HCEC 1CT (cell line): ENCODE measurements around the gene ZC3HAV1.
"Not testable (repeated sequence)": the region's sequence is repeated elsewhere in the genome, so short reads cannot be mapped to it uniquely, and the experiment has no call there.

Experiments
- DNase-seq: peaks from one replicate; pipeline ENCODE4 v3.0.0-alpha.2; 2017

The ZC3HAV1 gene

DNA sequence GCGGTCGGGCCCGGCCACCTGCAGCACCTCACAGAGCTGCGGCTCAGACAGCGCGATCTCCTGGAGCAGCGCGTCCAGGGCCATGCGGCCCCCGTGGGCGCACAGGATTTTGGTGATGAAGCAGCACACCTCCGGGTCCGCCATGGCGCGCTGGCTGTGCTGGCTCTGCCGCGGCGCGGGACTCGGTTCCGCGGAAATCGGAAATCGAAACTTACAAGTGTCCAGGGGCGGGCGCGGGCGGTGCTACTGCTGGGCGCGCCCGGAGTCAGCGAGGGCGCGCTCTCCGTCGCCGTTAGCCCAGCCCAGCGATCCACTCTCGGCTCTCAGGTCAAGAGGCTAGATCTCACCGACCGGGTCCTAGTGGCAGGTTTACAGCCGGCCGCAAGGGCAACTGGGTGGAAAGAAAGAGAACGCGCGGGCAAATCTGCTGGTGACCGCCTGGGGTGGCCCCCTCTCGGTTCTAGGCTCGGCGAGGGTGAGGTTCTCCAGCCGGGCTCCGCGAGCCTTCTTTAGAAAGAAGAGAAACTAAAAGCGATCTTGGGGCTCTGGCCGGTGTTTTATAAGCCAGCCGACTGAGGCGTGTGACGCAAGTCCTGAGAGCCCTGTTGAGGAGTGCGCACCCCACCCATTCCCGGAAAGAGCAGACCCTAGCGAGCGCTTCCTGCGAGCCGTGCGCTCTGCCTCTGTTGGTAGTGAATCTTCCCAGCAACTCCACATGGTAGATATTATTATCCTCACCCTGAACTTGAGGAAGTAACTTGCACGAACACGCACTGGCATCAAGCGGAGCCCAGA, at the start of gene ZC3HAV1:
ZC3HAV1 (minus strand) TSS at position 533 of the 795 bp plus-strand sequence; CDS start at position 144, 389 bp downstream.
- DNase-seq: peak; percentile 83

DNA sequence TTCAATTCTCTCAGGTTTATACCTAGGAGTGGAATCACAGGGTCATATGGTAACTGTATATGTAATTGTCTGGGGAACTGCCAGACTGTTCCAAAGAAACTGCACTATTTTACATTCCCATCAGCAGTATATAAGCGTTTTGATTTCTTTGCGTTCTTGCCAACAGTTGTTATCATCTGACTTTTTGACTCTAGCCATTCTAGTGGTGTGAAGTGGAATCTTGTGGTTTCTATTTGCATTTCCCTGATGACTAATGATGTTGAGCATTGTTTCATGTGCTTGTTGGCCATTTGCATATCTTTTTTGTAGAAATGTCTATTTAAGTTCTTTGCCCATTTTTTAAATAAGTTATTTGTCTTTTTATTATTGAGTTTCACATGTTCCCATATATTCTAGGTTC, 44.3 kb upstream of the ZC3HAV1 start:
- DNase-seq: peak; percentile 61

DNA sequence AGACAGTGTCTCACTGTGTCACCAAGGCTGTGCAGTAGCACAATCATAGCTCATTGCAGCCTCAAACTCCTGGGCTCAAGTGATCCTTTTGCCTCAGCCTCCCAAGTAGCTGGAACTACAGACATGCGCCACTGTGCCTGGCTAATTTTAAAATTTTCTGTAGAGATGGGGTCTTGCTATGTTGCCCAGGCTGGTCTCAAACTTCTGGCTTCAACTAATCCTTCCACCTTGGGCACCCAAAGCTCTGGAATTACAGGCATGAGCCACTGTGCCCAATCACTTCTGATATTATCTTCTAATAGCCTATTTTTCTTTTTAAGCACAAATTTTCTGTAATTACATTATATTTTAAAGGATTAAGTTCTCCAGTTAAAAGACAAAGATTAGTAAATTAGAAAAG, 42.6 kb upstream of the ZC3HAV1 start:
- no peak for DNase-seq

DNA sequence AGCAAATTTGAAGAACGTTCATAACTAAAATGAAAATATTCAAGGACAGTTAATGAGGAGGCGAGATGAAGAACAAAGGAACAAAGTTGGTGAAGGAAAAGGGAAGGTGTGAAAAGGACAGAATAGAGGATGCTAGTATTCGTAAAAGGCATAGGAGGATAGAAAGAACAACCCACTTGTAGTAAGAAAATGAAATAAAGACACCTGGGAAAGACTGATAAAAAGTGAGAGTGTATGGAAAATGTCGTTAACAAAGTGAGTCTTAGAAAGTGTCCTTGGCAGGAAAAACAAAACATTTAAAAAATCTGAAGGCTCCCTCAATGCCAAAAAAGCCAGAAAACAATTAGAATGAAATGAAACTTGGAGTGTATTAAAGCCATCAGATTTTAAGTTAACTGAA, 29.6 kb upstream of the ZC3HAV1 start:
- no peak for DNase-seq

DNA sequence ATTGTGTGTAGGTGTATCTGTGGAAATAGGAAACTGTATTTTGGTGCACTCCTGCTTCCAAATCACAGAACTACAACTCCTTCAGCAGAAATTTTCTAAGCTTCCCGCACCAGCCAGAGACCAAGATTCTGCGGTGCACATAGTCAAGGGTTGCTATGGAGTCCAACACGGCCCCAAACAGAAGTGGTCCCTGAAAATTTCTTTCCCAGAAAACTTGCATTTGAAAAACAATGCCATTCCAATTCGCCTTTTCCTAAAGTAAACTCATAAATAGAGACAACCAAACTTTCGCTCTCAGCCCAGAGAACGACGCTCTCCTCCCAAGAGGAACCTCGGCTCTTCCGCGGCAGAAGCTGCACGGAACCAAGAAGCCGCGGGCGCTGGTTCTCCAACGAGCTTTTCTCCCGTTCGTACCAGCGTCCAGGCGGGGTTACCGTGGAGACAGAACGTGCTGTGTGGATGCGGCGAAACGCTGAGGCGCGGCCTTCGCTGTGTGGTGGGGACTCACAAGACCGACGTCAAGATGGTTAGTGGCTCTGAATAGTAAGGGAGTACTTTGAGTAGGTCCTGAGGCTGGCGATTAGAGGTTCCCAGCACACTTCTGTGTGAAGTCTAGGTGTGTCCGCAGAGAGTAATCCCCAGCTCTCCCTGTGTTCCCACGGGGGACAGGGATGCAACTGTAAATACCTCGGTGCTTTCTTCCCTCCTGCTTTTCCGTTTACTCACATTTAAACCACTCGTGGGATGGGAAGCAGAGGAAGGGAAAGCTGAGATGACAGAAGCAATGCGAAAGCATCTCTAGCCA, 24.0 kb upstream of the ZC3HAV1 start:
- DNase-seq: peak; percentile 80

DNA sequence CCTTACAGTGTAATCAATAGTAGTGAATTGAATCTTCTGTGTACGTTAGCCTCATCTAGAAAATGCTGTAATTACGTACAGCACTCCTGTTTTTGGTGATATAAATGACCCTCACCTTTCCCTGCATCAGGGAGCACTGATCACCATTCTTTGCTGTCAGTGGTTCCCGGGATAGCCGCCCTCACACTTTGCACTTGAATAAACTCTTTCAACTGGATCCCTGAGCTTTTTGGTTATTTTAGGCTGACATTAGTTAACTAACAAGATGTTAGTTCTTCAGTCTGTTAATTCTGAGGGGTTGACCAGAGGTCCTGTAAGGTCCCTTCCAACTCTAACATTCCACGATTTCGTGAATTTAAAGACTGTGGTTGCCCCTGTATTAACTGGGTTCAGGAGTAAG, 23.4 kb upstream of the ZC3HAV1 start:
- no peak for DNase-seq

DNA sequence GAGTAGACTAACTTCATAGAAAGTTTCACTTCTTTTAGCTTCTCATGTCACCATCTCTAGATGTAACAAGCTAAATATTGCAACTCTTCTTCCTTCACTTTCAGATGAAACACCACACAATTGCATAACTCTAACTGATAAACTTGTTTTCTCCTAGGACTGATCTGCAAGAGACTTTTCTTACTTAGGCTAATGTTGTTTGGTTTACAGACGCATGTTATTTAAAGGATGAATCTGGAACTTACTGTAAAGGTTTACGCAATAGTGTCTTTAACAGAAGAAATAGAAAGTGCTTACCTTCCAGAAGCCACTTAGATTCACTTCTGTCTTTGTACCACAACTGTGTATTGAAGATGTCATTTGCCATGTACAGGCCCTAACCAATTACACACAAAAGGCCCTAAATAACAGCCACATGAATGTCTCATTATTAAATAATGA, 22.1 kb upstream of the ZC3HAV1 start:
- DNase-seq: no peak

DNA sequence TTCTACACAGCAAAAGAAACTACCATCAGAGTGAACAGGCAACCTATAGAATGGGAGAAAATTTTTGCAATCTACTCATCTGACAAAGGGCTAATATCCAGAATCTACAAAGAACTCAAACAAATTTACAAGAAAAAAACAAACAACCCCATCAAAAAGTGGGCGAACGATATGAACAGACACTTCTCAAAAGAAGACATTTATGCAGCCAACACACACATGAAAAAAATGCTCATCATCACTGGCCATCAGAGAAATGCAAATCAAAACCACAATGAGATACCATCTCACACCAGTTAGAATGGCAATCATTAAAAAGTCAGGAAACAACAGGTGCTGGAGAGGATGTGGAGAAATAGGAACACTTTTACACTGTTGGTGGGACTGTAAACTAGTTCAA, 20.3 kb upstream of the ZC3HAV1 start:
- not testable (repeated sequence) for DNase-seq

DNA sequence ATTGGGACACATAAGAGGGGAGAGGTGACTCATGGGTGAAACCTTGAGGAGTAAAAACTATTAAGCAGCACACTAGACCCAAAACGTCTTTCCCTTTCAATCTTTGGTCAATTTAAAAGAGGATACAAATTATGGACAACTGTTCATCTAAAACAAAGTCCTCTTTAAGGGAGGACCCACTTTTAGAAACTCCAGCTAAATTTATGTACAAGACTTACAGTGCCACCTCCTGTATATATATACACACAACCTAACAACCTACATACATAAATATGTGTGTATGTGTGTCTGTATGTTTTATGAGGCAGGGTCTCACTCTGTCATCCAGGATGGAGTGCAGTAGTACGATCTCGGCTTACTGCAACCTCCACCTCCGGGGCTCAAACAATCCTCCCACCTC, 18.1 kb upstream of the ZC3HAV1 start:
- DNase-seq: no peak

DNA sequence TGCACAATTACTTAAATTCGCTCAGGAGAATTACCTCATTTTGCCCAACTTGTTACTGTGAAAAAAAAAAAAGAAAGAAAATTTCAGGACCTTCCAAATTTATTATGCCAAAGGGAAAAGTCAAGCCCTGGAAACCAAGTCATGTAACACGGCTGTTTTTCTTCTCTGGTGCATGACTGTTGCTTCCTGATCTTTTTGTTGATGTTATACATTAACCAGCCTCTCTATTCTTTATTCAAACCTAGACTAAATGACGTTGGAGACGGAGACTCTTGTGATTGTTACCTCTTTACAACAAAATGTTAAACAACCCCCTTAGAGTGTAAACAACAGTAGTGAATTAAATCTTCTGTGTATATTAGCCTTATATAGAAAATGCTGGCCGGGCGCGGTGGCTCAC, 16.1 kb upstream of the ZC3HAV1 start:
- no peak for DNase-seq

DNA sequence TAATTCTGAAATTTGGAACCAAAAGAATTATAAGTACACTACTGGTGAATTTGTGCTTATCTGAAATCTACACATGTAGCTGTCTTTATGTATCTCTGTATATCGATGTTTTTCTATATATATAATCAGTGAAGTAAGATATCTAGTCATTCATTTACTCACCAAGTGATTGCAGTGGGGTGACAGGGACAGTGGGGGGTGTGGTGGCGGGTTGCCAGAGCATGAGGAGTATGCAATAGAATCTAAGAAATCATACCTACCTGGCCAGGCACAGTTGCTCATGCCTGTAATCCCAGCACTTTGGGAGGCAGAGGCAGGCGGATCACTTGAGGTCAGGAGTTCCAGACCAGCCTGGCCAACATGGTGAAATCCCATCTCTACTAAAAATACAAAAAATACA, 15.5 kb upstream of the ZC3HAV1 start:
- not testable (repeated sequence) for DNase-seq

DNA sequence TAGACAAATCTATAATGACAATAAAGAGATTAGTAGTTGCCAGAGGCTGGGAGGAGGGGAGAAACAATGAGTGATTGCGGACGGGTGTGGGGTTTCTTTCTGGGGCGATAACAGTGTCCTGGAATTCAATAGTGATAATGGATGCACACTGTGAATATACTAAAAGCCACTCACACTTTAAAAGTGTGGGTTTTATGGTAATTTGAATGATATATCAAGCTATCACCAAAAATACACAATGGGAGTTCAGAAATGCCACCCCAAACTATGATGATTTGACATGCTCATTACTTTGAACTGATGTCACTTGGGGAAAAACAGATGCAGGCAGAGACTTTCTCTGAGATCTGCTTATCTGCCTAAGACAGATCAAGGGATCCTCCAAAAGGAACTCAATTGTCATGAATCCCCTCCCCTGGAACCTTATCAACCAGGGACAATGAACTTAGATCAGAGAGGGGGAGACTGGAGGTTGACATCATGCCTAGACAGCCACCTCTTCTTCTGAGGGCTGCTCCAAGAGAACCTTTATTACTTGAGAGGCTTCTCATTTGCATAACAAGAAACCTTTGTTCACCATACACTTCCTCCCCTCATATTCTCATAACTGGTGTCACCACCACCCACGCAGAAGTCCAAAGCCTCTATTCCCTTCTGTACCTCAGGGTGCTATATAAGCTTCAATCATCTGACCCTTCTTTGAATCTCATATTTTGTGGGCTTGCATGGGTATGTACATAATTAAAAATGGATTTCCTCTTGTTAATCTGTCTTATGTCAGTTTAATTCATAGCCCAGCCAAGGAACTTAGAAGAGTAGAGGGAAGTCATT, 14.8 kb upstream of the ZC3HAV1 start:
- no peak for DNase-seq

DNA sequence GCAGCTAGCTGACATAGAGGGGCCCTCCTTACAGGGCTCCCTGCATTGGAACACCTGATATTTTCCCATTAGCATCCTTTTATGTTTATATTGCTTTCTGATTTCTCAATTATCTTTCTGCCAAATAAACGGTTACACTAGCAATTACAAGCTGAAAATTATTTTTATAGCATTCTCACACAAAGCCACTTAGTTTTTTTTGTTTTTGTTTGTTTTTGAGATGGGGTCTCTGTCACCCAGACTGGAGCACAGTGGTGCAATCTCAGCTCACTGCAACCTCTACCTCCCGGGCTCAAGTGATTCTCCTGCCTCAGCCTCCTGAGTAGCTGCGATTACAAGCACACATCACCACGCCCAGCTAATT, 9.9 kb upstream of the ZC3HAV1 start:
- DNase-seq: no peak

DNA sequence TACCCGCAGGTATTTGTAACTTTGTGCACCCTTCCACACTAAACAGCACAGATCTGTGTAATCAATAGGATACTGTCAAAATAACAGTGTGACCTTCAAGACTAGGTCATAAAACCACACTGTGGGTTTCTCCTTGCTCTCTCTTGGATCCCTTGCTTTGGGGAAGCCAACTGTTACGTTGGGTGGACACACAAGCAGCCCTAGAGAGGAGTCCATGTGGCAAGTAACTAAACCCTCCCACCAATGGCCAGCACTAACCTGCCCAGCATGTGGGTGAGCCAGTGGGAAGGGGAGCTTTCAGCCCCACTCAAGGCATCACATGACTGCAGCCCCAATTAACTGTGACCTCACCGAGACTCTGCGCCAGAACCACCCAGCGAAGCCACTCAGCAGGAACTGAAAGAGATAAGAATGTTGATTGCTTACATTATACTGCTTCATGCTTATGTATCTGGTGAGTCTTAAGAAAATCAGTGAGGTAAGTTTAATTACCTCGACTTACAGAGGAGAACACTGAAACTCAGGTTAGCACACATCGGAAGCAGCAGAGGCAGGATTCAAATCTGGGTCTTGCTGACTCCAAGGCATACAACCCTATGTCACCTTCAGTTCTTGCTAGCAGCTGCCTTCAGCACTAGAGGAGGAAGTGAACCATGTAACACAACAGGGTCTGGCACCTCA, 9.4 kb upstream of the ZC3HAV1 start:
- no peak for DNase-seq

DNA sequence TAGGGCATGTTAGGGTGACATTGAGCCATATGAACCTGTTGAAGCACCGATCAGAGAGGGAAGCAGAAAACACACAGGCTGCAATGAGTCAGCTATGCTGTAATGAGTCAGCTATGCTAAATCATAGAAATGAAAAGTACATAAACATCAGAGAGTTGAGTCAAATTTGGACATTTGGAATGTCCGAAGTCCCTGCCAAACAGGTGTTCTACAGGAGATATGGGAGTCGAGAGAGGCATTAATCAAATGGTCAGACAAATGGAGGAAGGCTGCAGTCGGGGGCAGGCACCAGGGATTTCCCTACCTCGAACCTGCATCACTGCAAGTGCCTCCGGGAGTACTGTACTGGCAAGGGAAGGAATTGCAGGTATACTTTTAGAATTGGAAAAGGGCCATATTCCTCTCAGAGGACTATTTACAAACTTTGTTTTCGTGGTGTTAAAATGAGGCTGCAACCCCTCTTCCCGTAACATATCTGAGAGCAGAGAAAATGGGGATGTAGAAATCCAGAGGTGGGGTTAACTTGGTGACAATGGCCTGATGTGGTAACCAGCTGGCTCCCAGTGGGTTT, 8.8 kb upstream of the ZC3HAV1 start:
- DNase-seq: peak; percentile 80

DNA sequence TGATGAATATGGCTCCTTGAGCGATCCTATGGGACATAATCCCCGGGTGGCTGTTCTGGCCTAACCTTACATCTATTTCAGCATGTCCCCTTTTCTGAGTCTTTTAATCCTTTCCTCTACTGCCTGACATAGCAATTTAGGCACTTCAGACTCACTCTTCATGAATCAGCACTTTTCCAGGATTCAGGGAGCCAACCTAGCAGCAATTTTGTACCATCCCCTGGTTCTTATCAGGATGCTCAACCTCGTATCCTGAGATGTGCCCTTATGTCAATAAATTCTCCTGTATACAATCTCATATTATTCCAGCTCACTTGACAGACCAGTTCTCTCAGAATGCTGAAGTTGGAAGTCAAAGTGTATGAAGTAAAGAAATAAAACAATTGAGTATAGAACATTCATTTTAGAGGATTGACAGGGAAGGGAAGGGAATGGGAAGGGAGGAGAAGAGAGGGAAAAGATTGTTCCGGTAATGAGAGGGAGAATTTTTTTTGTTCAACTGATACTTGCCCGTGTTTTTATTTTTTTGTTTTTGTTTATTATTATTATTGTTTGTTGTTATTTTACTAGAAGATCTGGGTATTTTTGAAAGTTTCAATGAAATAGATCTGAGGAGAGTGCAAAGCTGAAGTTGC, 8.2 kb upstream of the ZC3HAV1 start:
- DNase-seq: no peak

DNA sequence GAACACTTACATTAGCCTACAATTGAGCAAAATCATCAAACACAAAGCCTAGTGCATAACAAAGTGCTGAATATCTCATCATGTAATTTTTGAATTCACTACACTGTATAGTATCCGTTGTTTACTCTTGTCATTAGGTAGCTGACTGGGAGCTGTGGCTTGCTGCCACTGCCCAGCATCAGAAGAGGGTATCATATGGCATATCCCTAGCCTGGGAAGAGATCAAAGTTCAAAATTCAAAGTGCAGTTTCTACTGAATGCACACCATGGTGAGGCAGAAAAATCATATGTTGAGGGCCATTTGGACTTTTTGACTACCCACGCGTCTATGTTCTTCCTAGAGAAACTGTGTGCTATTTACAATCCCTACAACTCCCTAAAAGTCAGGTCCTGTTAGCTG, 7.5 kb upstream of the ZC3HAV1 start:
- no peak for DNase-seq

DNA sequence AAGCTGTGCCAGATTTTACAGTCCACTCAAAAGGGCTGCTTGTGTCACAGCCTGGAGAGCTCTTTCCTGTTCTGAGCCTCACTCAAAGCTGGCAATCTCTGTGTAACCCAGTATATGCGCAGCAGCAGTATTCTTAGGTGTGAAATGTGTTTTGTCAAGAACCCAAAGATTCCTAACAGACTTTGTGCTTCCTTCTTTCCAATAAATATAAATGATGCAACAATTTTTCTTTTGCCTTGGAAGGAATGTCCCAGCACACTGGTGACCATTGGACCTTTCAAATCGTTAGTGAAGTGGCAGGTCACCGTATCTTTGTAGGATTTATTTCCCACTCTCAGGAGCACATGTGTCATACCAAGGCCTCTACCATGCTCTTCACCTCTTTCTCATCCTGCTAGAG, 5.6 kb upstream of the ZC3HAV1 start:
- no peak for DNase-seq

DNA sequence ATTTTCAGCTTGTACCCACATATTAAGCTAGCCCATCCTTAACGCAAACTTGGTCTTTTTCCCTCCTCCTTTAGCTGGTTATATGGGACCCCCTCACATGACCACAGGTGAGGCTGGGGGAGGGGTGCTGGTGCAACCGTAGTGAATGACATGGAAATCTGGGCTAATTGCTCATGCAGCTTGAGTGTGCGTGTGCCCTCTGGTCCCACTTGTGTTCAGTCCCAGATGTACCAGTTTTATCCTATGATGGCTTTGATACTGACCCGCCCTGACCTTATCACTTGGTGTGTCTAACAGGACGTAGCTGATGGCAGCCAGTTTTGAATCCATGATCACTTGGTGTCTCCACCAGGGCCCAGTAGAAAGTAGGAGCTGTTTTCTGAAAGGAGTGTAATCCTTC, 5.1 kb upstream of the ZC3HAV1 start:
- no peak for DNase-seq

DNA sequence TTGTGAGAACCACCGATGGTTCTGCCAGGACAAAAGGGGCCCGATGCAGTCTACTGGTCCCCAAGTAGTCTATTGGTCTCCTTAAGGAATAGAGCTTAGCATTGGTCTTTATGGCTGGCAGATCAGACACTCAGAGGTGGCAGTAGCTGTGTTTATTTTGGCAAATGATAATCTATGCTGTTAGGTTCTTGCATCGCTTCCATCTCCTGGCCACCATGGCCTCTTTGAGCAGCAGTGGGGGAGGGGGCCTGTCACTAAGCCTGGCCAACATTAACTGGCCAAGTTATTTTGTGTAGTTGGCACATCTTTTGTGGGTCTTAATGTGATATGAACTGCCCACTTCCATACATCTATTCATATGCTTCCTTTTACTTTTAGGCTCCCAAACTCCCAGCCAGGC, 4.5 kb upstream of the ZC3HAV1 start:
- DNase-seq: no peak

DNA sequence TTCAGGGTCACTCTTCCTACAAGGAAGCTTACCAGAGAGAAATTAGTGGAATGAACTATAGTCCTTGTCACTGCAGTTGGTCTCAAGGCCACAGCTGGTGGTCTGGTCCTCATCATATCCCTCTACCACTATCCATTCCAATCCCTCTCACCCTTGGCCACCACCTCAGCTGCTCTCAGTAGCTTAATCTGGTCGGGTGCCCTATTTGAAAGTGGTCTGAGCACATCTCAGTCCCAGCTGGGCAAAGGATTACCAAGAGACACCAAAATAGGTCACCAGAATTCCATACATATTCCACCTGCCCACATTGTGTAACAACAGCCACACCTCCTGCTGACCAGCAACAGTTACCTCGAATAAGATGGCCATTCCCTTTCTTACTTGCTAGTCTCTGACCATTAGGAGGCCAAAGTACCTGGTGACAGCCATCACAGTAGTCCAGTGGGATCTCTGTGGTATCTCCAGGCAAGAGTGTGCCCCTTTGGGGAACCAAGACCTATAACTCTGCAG, 3.3 kb upstream of the ZC3HAV1 start:
- no peak for DNase-seq

DNA sequence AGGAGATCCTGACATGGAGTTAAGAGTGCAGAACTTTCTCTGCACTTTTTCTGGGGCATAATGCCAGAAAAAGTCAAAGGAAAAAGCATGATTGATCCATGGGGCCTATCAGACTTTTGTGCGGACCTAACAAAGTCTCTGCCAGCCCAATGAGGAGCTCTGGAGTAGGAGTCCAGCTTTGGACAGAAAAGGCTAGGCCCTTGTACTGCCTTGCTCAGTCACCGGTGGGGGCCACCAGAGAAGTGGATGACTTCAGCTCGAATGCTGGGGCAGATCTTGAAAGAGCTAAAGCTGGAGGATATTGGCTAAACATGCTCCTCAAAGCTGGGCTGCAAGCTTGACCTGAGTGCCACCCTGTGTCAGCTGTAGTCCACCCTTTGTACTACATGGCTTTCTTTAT, 2.8 kb upstream of the ZC3HAV1 start:
- DNase-seq: no peak
